ENCODE data around the gene HOXA5.
A peak's percentile ranks its signal among the peaks of the same experiment; 100 is the strongest.

The HOXA5 gene

DNA sequence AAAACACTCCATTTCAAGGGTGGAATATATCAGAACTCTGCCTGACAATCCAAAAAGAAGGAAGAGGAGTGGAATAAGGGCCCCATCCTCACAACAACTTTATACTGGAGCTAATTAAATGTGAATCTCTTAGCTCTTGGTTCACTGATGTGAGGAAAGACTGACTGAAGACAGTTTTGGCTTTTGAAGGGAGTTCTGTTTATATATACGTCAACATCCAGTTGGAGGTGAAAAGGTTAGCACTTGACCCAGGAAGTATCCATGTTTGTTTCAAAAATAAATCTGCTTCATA lies 50.7 kb downstream of the HOXA5 start:
- DNase-seq = no peak

DNA sequence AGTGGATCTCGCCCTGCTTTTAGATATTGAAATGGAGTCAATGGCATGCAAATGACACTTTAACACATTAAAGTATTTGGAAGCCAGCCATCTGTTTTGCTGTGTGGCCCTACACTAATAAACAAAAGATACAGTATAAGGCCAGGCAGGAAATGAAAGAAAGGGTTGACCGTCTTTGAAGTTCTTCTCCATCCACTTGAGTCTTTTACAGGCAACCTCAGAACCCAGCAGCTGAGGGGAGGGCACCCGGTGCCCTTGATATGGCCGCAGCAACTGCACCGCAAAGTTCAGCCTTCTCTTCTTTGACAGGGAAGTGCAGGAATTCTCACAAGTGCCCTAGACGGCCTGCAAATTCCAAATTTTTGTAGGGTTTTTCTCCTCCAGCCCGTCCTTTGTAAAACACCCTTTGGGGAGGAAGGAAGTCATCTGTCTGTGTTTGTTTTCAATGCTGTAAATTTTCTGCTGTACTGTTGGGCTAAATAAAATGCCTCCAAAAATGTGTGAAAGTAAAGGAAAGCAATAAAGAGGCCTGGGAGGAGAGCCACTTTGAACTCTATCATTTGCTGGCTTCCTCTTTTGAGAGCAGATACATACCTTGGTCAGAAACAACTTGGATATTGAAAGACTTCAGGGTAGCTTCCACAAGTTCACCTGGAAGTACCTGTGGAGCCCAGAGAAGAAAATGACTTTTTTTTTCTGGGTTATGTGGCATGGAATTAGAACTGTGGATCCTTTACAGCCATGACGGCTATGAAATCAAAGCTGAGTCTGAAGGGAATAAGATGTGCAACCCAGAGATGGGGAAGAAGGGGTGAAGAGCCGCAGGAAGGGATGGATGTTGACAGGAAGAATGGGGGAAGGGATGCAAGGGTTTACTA lies 51.3 kb downstream of the HOXA5 start:
- DNase-seq = no peak

DNA sequence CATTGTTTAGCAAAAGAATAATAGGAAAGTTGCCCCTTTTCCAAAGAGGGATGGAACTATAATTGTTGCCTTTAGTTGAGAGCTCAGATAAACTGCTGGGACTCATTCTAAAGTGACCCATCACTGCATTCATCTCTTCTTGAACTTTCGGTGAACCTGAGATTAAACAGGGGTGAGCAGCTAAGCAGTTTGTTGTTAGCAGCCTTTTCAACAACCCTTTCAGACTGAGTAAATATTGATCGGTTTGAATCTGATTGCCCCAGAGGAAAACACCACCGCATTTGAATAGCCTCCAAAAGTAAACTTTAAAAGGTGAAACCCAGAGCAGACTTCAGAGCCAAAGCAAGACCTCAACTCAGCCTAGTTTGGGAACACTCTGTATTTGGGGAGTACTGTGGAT lies 52.4 kb downstream of the HOXA5 start:
- DNase-seq = peak; percentile 39

All from NCI-H82 (cell line).